Retinal pigment epithelial cell (primary cell): ENCODE data around the gene MCAT.
A peak's percentile ranks its signal among the peaks of the same experiment; 100 is the strongest.
"Not testable (repeated sequence)": the region's sequence is repeated elsewhere in the genome, so short reads cannot be mapped to it uniquely, and the experiment has no call there.

Experiments used
- DNase-seq: peaks from one replicate; pipeline ENCODE4 v3.0.0-alpha.2; 2010; ENCODE audit warnings: low read depth
- H3K4me3 ChIP-seq: 2 replicates; pipeline ENCODE4 v1.5.1; 2011; ENCODE audit warnings: mild to moderate bottlenecking, low read length, control low read depth, moderate library complexity
- CTCF ChIP-seq: conservative IDR thresholded peaks from 2 replicates; pipeline ENCODE4 v1.5.1; 2011; ENCODE audit warnings: low read depth, low read length, control low read depth, inconsistent platforms

The MCAT gene

DNA sequence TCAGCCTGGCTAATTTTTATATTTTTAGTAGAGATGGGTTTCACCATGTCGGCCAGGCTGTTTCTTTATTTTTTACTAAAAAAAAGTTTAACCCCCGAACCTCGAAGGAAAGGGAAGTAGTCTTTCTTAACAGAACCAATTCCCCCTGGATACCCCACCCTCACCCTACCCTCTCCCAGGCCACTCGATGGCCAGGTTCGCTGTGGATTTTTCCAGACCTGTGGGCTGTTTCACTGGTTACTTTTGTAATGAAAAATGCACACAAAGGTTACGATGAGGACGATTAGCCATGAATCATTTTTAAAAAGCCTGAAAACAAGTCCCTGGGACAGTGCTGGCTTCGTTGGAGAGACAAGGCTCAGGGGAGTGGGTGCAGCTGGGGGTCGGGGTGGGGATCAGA is 10.7 kb upstream of the MCAT start:
- no peak for TF ChIP-seq CTCF
- no peak overlapping the region for H3K4me3 ChIP-seq
- DNase-seq, result no peak

DNA sequence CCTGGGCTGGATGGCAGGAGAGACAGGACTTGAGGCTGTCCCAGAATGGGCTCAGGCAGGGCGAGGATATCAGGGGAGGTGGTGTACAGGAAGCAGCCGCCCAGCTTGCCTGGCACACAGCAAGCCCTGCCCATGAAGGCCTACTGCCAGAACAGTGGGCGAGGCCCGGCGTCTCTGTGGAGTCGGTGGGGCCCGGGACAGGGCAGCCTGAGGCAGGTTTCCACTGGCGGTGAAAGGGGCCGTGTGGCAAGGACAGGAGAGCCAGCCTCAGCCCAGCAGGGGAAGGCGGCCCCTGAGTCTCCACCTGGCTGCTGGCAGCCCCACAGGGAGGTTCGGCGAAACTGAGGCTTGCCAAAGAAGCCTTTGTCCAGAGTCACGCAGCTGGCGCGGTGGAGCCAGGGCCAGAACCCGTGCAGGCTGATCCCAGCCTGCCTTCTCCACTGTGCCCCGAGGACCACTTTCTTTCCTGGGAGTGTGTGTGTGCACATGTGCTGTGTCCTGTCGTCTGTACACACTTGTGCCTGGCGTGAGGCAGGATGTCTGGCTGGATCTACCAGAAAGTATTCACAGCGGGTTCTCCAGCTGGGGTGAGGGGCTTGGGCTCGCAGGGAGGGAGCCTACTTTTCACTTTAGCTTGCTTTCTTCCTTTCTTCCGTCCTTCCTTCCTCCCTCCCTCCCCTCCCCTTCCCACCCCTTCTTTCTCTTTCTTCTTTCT is 9.3 kb upstream of the MCAT start:
- no peak for DNase-seq
- H3K4me3 ChIP-seq, result peak overlapping the region; percentile 60
- TF ChIP-seq CTCF, result no peak

GRCh38 chr22:43152003-43152356 is 8.8 kb upstream of the MCAT start:
- peak overlapping the region; percentile 60 for H3K4me3 ChIP-seq
- DNase-seq, result no peak
- no peak for TF ChIP-seq CTCF

GRCh38 chr22:43151251-43152002 is 8.2 kb upstream of the MCAT start, which contains the start of gene TSPO:
TSS of gene TSPO (plus strand) at chr22:43151559. CDS start at chr22:43159239, 7,680 bp downstream.
- no peak for TF ChIP-seq CTCF
- H3K4me3 ChIP-seq, result peak within 1 kb of the TSS; percentile 60
- no peak for DNase-seq

DNA sequence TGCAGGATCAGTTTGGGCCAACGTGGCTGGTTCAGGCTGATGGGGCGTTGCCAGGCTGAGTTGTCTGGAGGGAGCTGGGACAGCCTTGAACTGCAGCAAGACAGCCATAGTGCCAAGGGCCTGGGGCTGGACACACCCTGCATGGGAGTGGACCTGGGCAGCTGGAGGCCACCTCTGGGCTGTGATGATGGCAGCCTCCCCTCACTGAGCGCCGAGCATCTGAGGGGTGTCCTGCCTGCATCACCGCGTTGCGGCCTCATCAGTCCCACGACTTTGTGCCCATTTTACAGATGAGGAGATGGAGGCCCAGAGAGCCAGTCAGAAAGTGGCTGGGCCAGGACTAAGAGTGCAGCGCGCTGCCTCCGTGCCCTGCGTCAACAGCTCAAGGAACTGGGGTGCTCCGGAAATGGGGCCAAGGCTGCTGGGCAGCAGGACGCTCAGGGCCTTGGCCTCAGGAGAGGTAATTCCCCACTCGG is 7.6 kb upstream of the MCAT start:
- no peak for TF ChIP-seq CTCF
- DNase-seq, result no peak
- peak overlapping the region; percentile 60 for H3K4me3 ChIP-seq

- no peak for TF ChIP-seq CTCF
- no peak overlapping the region for H3K4me3 ChIP-seq
- DNase-seq, result no peak
These were observed 5.4 kb upstream of the MCAT start for GRCh38 chr22:43148581-43148980.

GRCh38 chr22:43147821-43148220 is 4.6 kb upstream of the MCAT start:
- TF ChIP-seq CTCF, result no peak
- H3K4me3 ChIP-seq, result no peak overlapping the region
- no peak for DNase-seq

GRCh38 chr22:43146332-43146731 is 3.1 kb upstream of the MCAT start:
- DNase-seq, H3K4me3 ChIP-seq: not testable (repeated sequence)

DNA sequence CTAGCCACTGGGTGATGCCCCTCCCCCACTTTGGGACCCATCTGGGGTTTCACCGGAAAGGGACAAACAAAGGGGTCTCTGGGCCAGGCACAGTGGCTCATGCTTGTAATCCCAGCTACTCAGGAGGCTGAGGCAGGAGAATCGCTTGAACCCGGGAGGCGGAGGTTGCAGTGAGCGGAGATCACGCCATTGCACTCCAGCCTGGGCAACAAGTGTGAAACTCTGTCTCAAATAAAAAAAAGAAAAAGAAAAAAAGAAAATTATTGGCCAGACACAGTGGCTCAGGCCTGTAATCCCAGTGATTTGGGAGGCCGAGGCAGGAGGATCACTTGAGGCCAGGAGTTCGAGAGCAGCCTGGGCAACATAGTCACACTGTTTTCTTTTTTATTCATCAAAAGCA is 2.2 kb upstream of the MCAT start:
- DNase-seq, H3K4me3 ChIP-seq: not testable (repeated sequence)
